Upper lobe of left lung (tissue), 4 donors: ENCODE data around the gene C12orf57.

Experiments
- EP300 ChIP-seq, 4 donors: sonication (generic); formaldehyde crosslinking; IDR thresholded peaks; one replicate each; pipeline ENCODE4 v1.5.1; 2017; ENCODE audit warnings: antibody characterized with exemption in 4 of 4, control low read depth in 2 of 4
- POLR2A ChIP-seq, 4 donors: fragments of 450-650 bp; IDR thresholded peaks; one replicate each; pipeline ENCODE4 v1.5.1; 2016 to 2017; ENCODE audit warnings: antibody characterized with exemption in 4 of 4, mild to moderate bottlenecking in 2 of 4
- POLR2AphosphoS5 ChIP-seq, 2 donors: sonication (generic); formaldehyde crosslinking; IDR thresholded peaks; one replicate each; pipeline ENCODE4 v1.5.1; 2017; ENCODE audit warnings: antibody characterized with exemption in 2 of 2
- TF ChIP-seq, protein P1 (sequence below), 6 experiments: fragments of 450-650 bp in 4 of 6; fragments of 200-600 bp in 2 of 6; sonication (generic) in 2 of 6; IDR thresholded peaks; one replicate each; pipeline ENCODE4 v1.5.1; 2016 to 2019; ENCODE audit warnings: antibody characterized with exemption in 6 of 6

DNA sequence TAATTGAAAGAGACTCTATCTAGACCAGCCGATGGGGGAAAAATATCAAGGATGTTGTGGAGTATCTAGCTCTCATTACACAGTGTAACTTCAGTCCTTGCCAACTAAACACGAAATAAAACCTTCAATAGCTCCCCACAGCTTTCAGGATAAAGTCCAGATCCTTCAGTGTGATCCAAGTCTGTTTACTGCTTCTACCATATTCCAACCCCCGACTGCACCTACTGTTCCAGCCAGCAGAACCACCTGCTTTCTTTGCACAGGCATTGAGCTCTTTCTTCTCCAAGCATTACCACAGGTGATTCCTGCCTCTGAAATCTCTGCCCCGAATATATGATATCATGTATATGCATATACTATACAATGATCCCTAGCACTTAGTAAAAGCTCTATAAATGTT, 41.4 kb upstream of the C12orf57 start:
- TF ChIP-seq, protein P1, sequence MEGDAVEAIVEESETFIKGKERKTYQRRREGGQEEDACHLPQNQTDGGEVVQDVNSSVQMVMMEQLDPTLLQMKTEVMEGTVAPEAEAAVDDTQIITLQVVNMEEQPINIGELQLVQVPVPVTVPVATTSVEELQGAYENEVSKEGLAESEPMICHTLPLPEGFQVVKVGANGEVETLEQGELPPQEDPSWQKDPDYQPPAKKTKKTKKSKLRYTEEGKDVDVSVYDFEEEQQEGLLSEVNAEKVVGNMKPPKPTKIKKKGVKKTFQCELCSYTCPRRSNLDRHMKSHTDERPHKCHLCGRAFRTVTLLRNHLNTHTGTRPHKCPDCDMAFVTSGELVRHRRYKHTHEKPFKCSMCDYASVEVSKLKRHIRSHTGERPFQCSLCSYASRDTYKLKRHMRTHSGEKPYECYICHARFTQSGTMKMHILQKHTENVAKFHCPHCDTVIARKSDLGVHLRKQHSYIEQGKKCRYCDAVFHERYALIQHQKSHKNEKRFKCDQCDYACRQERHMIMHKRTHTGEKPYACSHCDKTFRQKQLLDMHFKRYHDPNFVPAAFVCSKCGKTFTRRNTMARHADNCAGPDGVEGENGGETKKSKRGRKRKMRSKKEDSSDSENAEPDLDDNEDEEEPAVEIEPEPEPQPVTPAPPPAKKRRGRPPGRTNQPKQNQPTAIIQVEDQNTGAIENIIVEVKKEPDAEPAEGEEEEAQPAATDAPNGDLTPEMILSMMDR (IDR thresholded peaks at IDR 0.05): no peak
- TF ChIP-seq POLR2A (IDR thresholded peaks at IDR 0.05) (no peak), EP300 (IDR thresholded peaks at IDR 0.05) (no peak), POLR2AphosphoS5 (IDR thresholded peaks at IDR 0.05) (no peak)
